HG03097 (cell line): ENCODE results near the gene CHRNG.

Source experiments
- ATAC-seq: cut with Tn5 transposase; IDR thresholded peaks from one replicate; pipeline ENCODE4 v1.9.1; 2021; ENCODE audit not compliant: unreplicated experiment, low FRiP score

Gene CHRNG, protein sequence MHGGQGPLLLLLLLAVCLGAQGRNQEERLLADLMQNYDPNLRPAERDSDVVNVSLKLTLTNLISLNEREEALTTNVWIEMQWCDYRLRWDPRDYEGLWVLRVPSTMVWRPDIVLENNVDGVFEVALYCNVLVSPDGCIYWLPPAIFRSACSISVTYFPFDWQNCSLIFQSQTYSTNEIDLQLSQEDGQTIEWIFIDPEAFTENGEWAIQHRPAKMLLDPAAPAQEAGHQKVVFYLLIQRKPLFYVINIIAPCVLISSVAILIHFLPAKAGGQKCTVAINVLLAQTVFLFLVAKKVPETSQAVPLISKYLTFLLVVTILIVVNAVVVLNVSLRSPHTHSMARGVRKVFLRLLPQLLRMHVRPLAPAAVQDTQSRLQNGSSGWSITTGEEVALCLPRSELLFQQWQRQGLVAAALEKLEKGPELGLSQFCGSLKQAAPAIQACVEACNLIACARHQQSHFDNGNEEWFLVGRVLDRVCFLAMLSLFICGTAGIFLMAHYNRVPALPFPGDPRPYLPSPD

DNA sequence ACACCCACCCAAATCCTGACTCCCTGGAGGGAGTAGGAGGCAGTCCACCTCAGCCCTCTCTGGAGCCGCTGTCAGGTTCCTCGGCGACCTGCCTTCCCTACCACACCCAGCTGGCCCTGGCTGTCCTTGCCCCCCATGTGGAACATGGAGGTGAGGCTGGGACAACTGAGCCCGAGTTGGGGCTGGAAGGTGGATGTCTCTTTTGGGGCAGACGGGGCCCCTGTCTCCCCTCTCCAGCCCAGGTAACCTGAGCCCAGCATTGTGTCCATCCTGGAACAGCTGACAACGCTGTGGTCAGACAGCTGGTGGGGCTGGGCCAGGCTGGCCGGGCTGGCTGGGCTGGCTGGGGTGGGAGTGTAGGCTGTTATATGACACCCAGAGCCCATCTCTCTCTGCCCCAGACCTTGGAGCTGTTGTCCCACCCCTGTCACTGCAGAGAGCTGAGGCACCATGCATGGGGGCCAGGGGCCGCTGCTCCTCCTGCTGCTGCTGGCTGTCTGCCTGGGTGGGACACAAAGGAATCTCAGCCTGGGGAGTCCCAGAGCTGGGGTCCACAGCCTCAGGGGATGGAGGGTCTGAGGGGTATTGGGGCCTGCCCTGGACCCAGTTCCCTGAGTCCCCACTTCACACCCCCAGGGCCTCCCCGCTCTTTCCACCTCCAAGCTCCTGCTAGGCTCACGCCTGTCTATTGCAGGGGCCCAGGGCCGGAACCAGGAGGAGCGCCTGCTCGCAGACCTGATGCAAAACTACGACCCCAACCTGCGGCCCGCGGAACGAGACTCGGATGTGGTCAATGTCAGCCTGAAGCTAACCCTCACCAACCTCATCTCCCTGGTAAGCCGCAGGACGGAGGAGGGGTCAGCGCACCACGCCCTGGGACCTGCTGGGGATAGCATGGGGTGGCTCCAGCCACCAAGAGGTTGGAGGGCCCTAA, at the start of gene CHRNG:
Gene CHRNG (plus strand): TSS at position 395 of the 934 bp plus-strand sequence. CDS start 56 bp downstream, at position 451.
- no peak for ATAC-seq

DNA sequence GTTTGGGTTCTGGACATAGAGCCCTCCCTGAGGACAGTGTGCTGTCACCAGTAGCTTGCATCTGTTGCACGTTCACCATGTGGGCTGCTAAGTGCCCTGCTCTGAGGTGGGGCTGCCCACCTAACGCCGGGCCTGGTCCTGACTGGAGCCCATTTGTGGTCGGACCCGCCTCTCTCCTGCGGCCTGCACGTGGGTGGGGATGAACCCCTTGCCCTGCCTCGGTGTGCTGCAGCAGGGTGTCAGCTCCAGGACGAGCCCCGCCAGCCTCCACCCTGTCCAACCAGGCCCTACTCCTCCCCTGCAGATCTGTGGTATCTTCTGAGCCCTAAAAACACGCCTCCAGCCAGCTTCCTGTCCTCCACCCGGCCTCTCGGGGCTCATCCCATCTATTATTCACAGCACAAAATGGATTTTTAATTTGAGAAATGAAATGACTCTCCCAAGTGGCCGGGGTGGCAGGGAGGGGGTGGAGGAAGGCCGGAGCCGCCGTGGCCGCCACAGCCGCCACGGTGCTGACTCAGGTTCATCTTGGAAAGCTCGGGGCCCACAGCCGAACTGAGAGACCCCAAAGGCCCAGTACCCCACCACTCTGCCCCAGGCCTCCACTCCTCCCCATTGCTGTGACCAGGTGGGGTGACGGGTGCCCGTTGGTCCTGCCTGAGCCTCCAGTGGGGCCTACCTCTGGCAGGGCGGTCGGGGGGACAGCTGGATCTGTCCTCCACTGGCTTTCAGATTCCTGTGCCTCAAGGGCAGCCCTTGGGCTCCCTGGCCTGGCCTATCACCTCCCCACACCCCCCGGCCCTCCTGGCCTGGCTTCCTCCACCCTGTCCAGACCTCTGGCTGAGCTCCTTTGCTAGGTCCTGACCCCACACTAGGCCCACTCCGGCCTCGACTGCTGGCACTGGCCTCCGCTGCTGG, 49.0 kb upstream of the CHRNG start:
- no peak for ATAC-seq

DNA sequence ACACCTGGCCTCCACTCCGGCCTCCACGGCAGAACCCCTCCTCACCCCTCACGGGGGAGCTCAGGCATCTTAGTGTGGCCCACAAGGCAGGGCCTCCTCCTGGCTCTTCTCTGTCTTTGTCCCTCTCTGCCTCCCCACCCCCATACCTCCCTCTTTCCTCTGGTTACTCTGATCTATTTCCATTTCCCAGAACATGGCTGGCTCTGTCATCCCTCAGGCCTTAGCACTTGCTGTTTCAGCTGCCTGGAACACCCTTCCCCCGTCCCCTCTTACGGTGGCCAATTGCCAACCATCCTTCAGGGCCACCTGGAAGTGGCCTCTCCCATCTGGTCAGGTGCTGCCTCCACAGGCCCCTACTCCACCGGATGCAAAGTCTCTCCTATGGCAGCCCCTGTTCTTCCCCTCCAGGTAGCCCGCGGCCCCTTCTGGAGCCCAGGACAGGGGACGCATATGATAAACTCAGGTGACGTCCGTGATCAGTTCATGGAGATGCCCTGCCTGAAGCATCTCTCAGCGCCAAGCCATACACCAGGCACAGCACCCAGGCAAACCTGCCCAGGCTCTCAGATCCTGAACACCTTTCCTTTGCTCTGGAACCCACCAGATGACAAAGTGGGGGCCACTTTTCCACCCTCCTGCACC, 48.2 kb upstream of the CHRNG start:
- no peak for ATAC-seq

DNA sequence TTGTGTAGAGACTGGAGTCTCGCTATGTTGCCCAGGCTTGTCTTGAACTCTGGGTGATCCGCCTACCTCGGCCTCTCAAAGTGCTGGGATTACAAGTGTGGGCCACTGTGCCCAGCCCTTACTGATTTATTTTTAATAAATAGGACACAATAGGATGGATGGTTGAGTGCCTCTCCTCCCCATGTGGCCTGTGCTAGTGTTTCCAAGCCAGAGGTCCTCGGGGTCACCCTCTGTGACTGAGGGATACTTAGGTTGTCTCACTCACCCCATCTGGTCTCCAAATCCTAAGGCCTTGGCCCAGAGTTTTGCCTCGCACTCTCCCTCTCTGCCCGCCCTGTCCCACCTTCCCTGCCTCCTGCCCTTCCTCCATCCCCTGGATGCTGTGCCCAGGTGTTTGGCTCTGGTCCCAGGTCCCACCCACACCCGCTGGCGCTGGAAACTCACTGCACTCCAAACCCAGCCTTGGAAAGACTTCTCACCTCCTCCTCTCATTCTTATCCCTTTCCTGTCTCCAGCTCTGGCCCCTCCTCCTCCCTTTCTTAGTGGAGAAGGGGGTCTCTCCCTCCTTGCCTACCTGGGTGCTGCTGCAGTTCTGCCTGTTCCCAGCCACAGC, 47.1 kb upstream of the CHRNG start:
- ATAC-seq = no peak

DNA sequence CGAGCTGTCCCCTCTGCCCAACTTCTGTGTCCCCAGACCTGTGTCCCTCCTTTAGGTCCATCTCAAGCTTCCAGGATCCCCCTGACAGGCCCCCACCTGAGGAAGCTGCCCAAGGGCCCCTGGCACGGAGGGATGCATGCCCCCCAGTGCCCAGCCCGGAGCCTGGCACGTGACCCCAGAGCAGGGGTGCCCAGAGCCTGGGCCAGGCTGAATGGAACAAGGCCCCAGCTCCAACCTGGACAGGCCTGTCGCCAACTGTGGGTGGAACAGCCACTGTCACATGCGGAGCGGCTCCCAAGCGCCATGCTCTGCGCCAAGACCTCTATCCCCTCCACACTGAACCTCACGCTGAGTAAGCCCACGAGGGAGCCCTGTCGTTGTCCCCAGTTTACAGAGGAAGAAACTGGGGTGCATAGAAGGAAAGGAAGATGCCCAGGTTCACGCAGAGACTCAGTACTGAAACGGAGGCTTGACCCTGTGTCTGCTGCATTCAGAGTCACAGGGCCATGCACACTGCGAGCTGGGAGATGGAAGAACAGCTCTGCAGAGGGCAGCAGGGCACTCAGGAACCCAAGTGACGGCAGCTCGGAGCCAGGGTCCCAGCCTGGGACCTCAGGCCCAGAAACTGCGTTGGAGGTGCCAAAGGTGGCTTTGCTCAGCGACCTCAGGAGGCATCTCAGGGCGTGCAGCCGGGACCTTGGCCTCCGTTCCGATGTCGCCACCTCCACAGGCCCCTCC, 46.4 kb upstream of the CHRNG start:
- no peak for ATAC-seq

DNA sequence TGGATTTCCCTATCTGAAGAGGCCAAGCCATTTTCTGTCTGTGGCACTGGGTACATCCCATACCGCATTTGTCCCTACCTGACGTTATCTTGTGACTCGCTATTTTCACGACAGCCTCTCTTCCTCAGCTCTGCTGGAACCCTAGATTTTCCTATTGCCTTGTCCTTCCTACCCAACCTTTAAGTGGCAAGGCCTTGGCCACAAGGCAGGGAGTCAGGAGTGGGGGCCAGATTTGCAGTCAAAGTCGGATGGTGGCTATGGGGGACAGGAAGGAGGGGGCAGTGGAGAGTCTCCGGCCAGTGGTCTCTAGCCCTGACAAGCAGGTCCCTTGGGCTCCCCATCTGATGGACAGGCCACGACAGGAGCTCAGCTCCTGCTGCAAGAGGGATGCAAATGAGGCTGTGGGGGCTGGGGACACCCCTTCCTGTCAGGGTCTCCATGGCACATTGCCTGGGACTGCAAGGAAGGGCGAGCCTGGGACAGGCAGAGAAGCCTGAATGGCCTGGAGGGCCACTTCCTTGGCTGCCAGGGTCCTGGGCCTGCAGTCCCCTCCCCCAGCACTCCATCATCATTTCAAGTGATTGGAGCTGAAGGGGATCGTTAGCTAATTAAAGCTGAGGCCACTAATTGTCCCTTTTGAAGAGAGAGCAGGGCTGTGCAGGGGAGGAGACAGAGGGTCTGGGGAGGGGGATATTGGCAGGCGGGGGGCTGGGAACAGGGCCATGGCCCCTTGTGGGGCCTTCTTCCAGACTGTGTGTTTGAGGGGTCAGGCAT, 45.6 kb upstream of the CHRNG start:
- no peak for ATAC-seq

DNA sequence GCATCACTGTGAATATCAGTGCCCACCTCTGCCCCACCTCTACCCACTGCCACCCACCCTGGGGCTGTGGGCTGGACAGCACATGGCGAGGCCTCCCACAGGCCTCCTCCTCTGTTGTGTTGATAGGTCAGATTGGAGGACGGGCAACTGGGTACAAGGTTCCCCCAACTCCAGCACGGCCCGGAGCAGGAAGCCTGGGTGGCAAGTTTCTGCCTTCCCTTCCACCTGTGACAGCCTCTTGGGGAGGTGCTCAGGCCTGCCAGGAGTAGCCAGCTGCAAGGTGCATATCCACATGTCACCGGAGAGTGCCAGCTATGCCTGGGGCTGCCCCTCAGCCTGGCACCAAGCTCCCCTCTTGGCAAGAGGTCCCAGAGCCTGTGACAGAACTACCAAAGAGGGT, 45.0 kb upstream of the CHRNG start:
- no peak for ATAC-seq

DNA sequence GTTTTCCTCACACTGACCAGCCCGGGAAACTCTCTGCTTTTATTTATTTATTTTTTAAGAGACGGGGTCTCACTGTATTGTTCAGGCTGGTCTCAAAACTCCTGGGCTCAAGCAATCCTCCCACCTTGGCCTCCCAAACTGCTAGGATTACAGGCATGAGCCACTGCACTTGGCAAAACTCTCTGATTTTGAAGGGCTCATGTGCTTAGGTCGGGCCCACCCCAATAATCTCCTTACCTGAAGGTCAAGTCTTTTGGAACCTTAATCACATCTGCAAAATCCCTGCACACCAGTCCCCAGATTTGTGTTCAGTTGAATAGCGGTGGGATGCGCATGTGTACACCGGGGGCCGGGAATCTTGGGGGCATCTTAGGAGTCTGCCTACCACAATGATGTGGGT, 44.2 kb upstream of the CHRNG start:
- ATAC-seq = no peak

DNA sequence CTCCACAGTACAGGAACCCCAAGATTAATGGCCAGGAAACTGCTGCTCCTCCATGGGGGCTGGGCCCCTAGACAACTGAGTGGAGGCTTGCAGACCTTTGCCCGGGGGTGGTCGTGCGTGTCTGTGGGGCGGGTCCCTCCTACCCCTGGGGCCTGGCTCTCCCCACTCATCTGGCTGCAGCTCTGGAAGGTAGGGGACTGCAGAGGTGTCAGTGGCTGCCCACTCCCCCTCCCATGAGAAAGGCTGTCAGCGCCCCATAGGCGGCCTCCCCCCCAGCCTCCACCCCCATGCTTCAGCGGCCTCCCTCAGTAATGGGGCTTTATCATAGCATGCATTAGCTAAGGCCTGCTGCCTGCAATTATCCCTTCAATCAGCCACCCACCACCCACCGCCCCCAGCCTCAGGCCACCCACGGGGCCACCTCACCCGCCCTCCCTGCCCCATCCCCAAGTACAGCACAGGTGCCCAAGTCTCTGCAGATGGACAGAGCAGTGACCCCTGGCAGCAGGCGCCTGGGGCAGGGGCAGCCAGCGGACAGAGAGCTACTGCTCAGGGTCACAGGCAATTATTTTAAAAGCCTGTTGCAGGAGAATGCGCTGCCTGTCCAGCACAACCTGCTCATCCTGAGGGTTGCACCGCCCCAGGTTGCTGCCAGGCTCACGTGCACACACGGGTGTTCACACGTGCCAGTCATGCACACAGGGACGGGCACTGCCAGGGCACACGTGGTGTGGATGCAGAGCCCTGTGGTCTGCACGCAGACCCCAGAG, 42.8 kb upstream of the CHRNG start:
- ATAC-seq = no peak

DNA sequence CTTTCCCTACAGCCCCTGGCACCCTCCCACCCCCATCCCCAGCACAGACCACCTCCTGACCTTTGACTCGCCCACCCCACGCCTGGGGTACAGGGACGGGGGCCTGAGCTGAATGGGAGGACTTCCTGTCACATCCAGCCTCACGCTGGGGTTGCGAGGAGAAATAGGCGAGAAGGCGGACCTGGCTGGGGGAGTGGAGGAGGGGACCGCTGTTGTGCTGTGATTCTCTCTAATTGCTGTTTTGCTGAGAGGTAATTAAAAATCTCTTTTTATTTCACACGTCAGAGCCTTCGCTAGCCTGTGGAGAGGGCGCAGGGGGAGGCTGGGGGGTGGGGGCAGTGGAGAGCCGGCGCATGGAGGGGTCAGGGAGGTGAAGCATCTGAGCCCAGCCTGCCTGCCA, 42.1 kb upstream of the CHRNG start:
- ATAC-seq = no peak

DNA sequence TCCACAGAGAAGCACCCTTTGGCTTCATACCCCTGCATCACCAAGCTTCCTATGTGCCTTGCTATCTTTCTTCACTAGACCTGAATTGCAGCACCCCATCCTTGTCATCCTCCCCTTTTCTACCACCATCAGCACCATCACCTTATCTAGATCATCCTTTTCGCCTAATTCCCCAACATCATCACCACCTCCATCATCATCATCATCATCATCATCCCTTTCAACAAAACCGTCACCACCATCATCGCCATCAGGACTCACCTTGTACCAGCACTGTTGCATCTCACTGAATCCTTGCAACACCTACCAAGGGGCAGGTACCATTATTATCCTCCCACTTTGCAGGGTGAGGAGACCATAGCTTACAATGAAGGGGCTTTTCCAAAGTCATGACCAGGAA, 41.0 kb upstream of the CHRNG start:
- no peak for ATAC-seq

DNA sequence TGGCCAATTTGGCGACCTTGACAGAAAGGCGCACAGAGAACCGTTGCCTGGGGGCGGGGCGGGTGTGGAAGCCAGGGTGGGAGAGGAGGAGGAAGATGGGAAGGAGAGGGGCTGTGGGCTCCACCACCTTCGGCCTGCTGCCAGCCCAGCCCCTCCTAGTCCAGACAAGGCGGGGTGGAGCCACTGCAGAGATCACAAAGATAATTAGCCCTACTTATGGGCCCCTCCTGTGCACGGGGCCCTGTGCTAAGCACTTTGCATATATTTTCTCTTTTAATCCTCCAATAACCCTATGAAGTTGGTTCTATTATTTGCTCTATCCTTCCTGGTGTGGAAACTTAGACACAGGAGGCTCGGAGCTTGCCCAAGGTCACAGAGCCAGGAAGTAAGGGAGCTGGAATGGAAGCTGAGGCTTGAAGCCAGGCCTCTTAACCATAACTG, 38.1 kb upstream of the CHRNG start:
- ATAC-seq = no peak

DNA sequence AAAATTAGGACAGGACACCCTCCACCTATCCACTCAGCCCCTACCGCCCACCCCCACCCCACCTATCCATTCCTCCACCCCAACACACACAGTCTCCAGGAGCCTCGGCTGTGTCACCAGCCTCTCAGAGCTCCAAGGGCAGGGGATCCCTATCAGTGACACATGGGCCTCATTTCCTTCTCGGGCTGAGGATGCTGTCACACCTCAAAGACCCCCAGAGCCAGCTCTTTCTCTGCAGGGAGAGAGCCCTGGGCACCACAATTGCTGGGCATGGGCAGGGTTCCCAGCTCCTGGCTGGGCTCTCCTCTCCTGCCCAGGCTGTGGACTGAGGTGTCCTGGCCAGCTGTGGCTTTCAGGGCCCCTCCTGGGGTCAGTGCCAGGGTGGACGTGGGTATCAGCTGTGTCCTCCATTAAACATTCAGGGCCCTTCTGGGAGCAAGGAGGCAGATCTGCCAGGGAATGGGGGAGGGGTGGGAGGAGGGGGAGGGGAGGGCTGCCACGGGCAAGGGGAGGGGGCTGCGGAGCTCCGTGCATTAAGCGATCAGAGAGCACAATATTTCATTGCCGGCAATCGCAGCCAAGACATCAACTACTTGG, 37.6 kb upstream of the CHRNG start:
- no peak for ATAC-seq

DNA sequence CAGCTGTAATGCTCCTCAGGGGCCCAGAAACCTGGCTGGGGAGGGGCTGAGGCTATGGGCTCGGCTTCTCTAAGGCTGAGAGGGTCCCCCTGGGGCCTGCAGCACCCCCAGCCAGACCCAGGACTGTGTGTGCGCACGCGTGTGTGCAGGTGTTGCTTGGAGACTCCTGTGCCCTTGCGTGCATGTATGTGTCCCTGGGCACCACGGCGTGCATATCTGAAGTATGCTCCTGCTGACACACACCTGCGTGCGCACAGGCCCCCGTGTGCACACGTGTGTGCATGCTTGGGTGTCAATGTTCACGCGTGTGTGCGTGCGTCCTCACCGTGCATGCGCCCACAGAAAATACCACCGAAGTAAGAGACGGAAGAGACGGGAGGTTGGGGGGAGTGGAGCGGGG, 37.0 kb upstream of the CHRNG start:
- no peak for ATAC-seq

DNA sequence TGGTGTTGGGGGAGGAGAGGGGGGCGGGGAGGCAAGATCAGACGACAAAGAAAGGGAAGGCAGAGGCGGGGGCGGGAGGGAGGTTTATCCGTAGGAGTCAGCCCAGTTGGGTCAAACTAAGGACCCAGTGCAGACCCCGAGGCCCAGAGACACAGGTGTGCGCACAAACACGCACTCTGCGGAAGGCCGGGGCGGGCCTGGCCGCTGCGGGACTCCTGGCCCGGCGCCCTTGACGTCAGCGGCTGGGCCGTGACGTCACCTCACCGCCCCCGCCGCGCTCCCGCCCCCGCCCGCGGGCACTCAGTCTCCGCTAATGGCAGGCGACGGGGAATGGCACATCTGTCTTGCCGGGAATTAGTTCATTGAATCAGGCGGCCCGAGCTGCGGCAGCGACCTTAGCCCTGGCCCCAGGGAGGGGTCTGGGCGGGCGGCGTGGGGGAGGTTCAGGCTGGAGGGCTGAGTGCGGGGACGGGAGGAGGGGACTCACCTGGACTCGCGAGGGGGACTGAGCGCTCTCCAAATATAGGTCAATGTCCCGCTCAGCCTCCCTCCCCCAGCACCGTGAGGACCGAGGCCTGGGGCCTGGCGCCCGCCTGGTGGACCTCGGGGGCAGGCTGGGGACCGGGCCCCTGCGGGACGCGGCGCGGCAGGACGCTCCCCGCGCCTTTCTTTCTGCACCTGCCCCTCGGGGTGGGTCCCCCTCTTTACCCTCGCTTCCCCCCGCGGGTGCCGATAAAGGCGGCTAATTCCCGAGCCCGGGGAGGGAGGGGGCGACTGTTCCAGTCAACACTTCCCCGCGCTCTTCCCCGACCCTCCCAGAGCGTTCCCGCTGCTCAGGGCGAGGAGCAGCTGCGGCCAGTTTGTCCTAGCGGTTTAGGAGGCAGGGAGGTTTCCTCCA, 36.3 kb upstream of the CHRNG start:
- ATAC-seq = no peak

DNA sequence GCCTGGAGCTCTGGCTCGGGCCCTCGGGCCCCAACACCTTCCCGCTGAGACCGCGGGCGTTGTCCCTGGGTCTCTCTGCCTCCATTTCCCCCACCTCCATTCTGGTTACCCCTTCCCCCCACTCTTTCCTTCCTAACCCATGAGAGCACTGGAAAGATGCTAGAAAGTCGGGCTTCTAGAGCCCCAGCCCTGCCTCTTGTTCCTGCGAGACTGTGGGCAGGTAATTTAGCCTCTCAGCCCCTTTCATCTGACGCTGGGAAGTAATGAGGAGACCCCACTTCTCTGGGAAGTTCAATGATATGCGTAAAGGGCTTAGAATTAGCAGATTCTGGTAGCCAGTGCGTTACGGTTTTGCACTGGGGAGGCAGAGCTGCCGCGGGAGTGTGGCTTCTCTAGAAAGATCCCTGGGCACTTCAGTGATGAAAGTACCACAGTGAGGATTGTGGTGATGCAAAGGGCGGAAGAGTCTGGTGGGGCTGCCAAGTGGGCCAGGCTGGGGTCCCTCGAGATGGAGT, 35.6 kb upstream of the CHRNG start:
- no peak for ATAC-seq
